NB4 (cell line): ENCODE measurements around the gene HEMK1.

Experiments used
- CTCF ChIP-seq: IDR thresholded peaks from one replicate; pipeline ENCODE4 v1.5.1; 2012; ENCODE audit warnings: low read depth, low read length
- MAX ChIP-seq: IDR thresholded peaks from 2 replicates; pipeline ENCODE4 v1.6.1; 2011; ENCODE audit warnings: low read depth, low read length
- MYC ChIP-seq: IDR thresholded peaks from 2 replicates; pipeline ENCODE4 v1.6.1; 2011; ENCODE audit warnings: low read depth, low read length
- POLR2A ChIP-seq: IDR thresholded peaks from 2 replicates; pipeline ENCODE4 v1.6.1; 2011; ENCODE audit warnings: mild to moderate bottlenecking; ENCODE audit not compliant: insufficient read length; ENCODE audit errors: extremely low read depth

- TF ChIP-seq CTCF = no peak
- no peak for TF ChIP-seq POLR2A
- no peak for TF ChIP-seq MYC
- TF ChIP-seq MAX = no peak
These were observed 16.8 kb downstream of the HEMK1 start for GRCh38 chr3:50585919-50586762.
